HepG2 (cell line): ENCODE measurements around the gene TOR4A. TPM values are rescaled to one million over a fixed set of nuclear protein-coding genes. Genes with fewer than 3 reads are reported as not detected.

Experiments
- ATAC-seq: fragments of 200-7000 bp; cut with Tn5 transposase; 3 replicates; pipeline ENCODE4 v1.9.1; 2020; ENCODE audit warnings: mild to moderate bottlenecking, moderate library complexity
- BruUV-seq: library from RNA; stranded (reverse); fragments of 400-500 nt; replicated peaks from 2 replicates; lab custom pipeline; 2021; lab: Mats Ljungman, UMichigan
- CTCF ChIA-PET: fragments of 300-600 bp; formaldehyde crosslinking; extraction: SDS; loops from one replicate; lab custom pipeline; 2021; ENCODE audit warnings: low total read pairs, inconsistent platforms, low intra/inter-chr PET ratio; lab: Yijun Ruan, JAX
- POLR2A ChIA-PET: fragments of 350-600 bp; sonication (Branson Sonifier 250); formaldehyde crosslinking; loops from one replicate; lab custom pipeline; 2020; ENCODE audit warnings: antibody characterized with exemption, inconsistent platforms; lab: Yijun Ruan, JAX
- DNase-seq: peaks from one replicate; pipeline ENCODE4 v3.0.0-alpha.2; 2015; ENCODE audit warnings: low spot score
- FAIRE-seq: peaks from 3 replicates; lab custom pipeline; 2011; peaks lifted over from hg19 to GRCh38; lab: Jason Lieb, UNC
- H2AFZ ChIP-seq: one replicate; pipeline ENCODE4 v1.6.1; 2011; ENCODE audit warnings: low read length, inconsistent platforms
- H3K27ac ChIP-seq: fragments of 300-600 bp; 3 replicates; pipeline ENCODE4 v1.8.0; 2011; ENCODE audit warnings: mixed run types, mild to moderate bottlenecking, mixed read lengths, low read length, inconsistent platforms; ENCODE audit not compliant: insufficient read depth; ENCODE audit errors: extremely low read length
- H3K27me3 ChIP-seq, 2 experiments: fragments of 200-600 bp in 1 of 2; 2 replicates in 1 of 2; 3 replicates in 1 of 2; pipeline versions ENCODE4 v1.6.0 to v1.8.0; 2011; ENCODE audit warnings: low read length in 2 of 2, mild to moderate bottlenecking in 2 of 2, moderate library complexity in 2 of 2, inconsistent platforms in 1 of 2; ENCODE audit not compliant: insufficient read depth in 2 of 2, control insufficient read depth in 1 of 2
- H3K36me3 ChIP-seq, 2 experiments: fragments of 200-600 bp in 1 of 2; replicated peaks in 1 of 2; 2 replicates in 1 of 2; 3 replicates in 1 of 2; pipeline versions ENCODE4 v1.5.1 to v1.8.0; 2011; ENCODE audit warnings: low read length in 2 of 2, inconsistent platforms in 1 of 2; ENCODE audit not compliant: insufficient read depth in 2 of 2, control insufficient read depth in 1 of 2
- H3K4me1 ChIP-seq: 2 replicates; pipeline ENCODE4 v1.5.1; 2012; ENCODE audit warnings: low read length, inconsistent platforms; ENCODE audit not compliant: insufficient read depth
- H3K4me2 ChIP-seq: 2 replicates; pipeline ENCODE4 v1.6.0; 2011; ENCODE audit warnings: low read depth, low read length, inconsistent platforms
- H3K4me3 ChIP-seq, 3 experiments: fragments of 200-600 bp in 1 of 3; sonication (generic), shearing (Covaris generic) in 1 of 3; replicated peaks in 1 of 3; 2 replicates each; pipeline ENCODE4 v1.5.1; 2011 to 2016; ENCODE audit warnings: low read length in 3 of 3, inconsistent platforms in 2 of 3, low read depth in 2 of 3, mild to moderate bottlenecking in 2 of 3, control low read depth in 1 of 3, mixed read lengths in 1 of 3; ENCODE audit not compliant: insufficient read depth in 1 of 3
- H3K79me2 ChIP-seq: one replicate; pipeline ENCODE4 v1.6.1; 2011; ENCODE audit warnings: low read length, inconsistent platforms; ENCODE audit not compliant: insufficient read depth
- H3K9ac ChIP-seq: 2 replicates; pipeline ENCODE4 v1.6.0; 2011; ENCODE audit warnings: mild to moderate bottlenecking, low read depth, low read length, inconsistent platforms; ENCODE audit not compliant: insufficient read depth
- H3K9me3 ChIP-seq: 2 replicates; pipeline ENCODE4 v1.5.1; 2012; ENCODE audit warnings: mild to moderate bottlenecking, low read length
- H4K20me1 ChIP-seq: 2 replicates; pipeline ENCODE4 v1.6.0; 2011; ENCODE audit warnings: inconsistent platforms, mild to moderate bottlenecking, low read length, moderate library complexity; ENCODE audit not compliant: insufficient read depth
- ETS1 ChIP-seq: sonication (generic); formaldehyde crosslinking; IDR thresholded peaks from 2 replicates; pipeline ENCODE4 v1.4.0; 2020; ENCODE audit warnings: missing genetic modification reagents
- FOXA1 ChIP-seq, 2 experiments: fragments of 450-650 bp in 1 of 2; sonication (generic) in 1 of 2; formaldehyde crosslinking in 1 of 2; IDR thresholded peaks; 2 replicates each; pipeline versions ENCODE4 v1.4.0 to v1.6.1; 2016 to 2020; ENCODE audit warnings: missing genetic modification reagents in 1 of 2
- HNF4G ChIP-seq, 2 experiments: sonication (generic) in 1 of 2; formaldehyde crosslinking in 1 of 2; IDR thresholded peaks; 2 replicates each; pipeline versions ENCODE4 v1.4.0 to v1.6.1; 2011 to 2020; ENCODE audit warnings: borderline replicate concordance in 2 of 2, low read depth in 2 of 2, mild to moderate bottlenecking in 2 of 2, low read length in 1 of 2, missing genetic modification reagents in 1 of 2, moderate library complexity in 1 of 2
- KMT2B ChIP-seq: IDR thresholded peaks from 2 replicates; pipeline ENCODE4 v1.6.1; 2016; ENCODE audit warnings: missing genetic modification reagents, missing compliant biosample characterization
- MAX ChIP-seq: IDR thresholded peaks from 2 replicates; pipeline ENCODE4 v1.6.1; 2012; ENCODE audit warnings: inconsistent platforms
- NFE2L2 ChIP-seq: fragments of 150-350 bp; IDR thresholded peaks from 2 replicates; pipeline ENCODE4 v1.6.1; 2014; ENCODE audit warnings: low read length
- NRL ChIP-seq: sonication (generic); formaldehyde crosslinking; IDR thresholded peaks from 2 replicates; pipeline ENCODE4 v1.5.0; 2020; ENCODE audit warnings: missing genetic modification reagents, mild to moderate bottlenecking, moderate library complexity, borderline replicate concordance
- SP2 ChIP-seq: sonication (generic); formaldehyde crosslinking; IDR thresholded peaks from 2 replicates; pipeline ENCODE4 v1.5.1; 2020; ENCODE audit warnings: mild to moderate bottlenecking, missing genetic modification reagents
- ZBTB8A ChIP-seq: sonication (generic); formaldehyde crosslinking; IDR thresholded peaks from 2 replicates; pipeline ENCODE4 v1.4.0; 2020; ENCODE audit warnings: mild to moderate bottlenecking, low read depth, missing genetic modification reagents, borderline replicate concordance
- ZNF407 ChIP-seq: sonication (generic); formaldehyde crosslinking; IDR thresholded peaks from one replicate; pipeline ENCODE4 v1.5.1; 2020; ENCODE audit warnings: mild to moderate bottlenecking, missing genetic modification reagents; ENCODE audit errors: not compliant biosample characterization
- ZNF543 ChIP-seq: sonication (generic); formaldehyde crosslinking; IDR thresholded peaks from 2 replicates; pipeline ENCODE4 v1.4.0; 2020; ENCODE audit warnings: mild to moderate bottlenecking, missing genetic modification reagents
- ZNF780A ChIP-seq: sonication (generic); formaldehyde crosslinking; IDR thresholded peaks from 2 replicates; pipeline ENCODE4 v1.8.0; 2022; ENCODE audit warnings: mild to moderate bottlenecking, missing genetic modification reagents, moderate library complexity
- ZSCAN31 ChIP-seq: sonication (generic); formaldehyde crosslinking; IDR thresholded peaks from 2 replicates; pipeline ENCODE4 v1.5.0; 2020; ENCODE audit warnings: low read depth, mild to moderate bottlenecking, missing genetic modification reagents
- whole genome bisulfite sequencing: methylation state at CpG from one replicate; pipeline ENCODE4 v1.1.6; 2017; ENCODE audit warnings: low lambda C conversion rate; 5-methylcytosine and 5-hydroxymethylcytosine counted together
- in situ Hi-C: cut with HindIII; loops from 2 replicates; pipeline ENCODE4 v1.10.0; 2017; ENCODE audit warnings: low pct_unique_long_range_greater_than_20kb; ENCODE audit not compliant: extremely low pct_ligation_motif_present
- intact Hi-C: fragments of 100-400 bp; cut with micrococcal nuclease; formaldehyde crosslinking; loops from one replicate; pipeline ENCODE4 v1.10.0; 2022; ENCODE audit not compliant: unreplicated experiment
- polyA plus RNA-seq, 8 experiments: library from polyadenylated mRNA; depleted of rRNA in 3 of 8; stranded (reverse) in 7 of 8; unstranded in 1 of 8; fragments of >200 nt; fragmentation: Illumina TruSeq in 4 of 8; extraction: Trizol in 4 of 8; gene quantifications; 2 replicates each; pipeline versions ENCODE4 v1.2.1 to v1.2.3, GENCODE V29; 2011 to 2016; ENCODE audit warnings: low read depth in 4 of 8, missing spikeins in 1 of 8, mixed read lengths in 1 of 8; ENCODE audit not compliant: insufficient read depth in 1 of 8
- total RNA-seq, 5 experiments: library from RNA; depleted of rRNA; stranded (reverse); fragments of >200 nt; fragmentation: Illumina TruSeq; extraction: Trizol; gene quantifications; 2 replicates each; pipeline ENCODE4 v1.2.3, GENCODE V29; 2016; ENCODE audit warnings: low read depth in 1 of 5

The TOR4A gene
- total and polyA plus RNA-seq, 2 of the 13 experiments (the other 11 are each of a cell fraction or from before 2014, with no cell fraction given), result 11.1 to 14.2 TPM

- H3K79me2 ChIP-seq, result no peaks in the 10 kb centered on the region
- no peak overlapping the region for H3K4me2 ChIP-seq
- 42% methylated on average over 12 of the region's 12 CpGs for WGBS
- H3K27ac ChIP-seq, result no peak overlapping the region
- no peak overlapping the region for H3K4me3 ChIP-seq
- no peaks in the 10 kb centered on the region for H3K4me1 ChIP-seq
- H3K9me3 ChIP-seq, result no peaks in the 10 kb centered on the region
- POLR2A ChIA-PET, result no interaction called here
- ATAC-seq (no peak), FAIRE-seq (no peak), DNase-seq (no peak)
- no peak overlapping the region for H3K9ac ChIP-seq
- H2AFZ ChIP-seq, result no peak overlapping the region
- in situ Hi-C loops (no loop called here), intact Hi-C loops (no loop called here)
- H4K20me1 ChIP-seq, result no peaks in the 10 kb centered on the region
- H3K27me3 ChIP-seq, result peaks cover 0 to 7% of the 10 kb centered on the region in 2 experiments; a peak in 3 of 5 replicates
- H3K36me3 ChIP-seq, result no peaks in the 10 kb centered on the region
- no TSS peak for BruUV-seq
- CTCF ChIA-PET, result no interaction called here
- TF ChIP-seq ZNF407 (no peak), NFE2L2 (no peak), NRL (CRISPR knock-in tag) (no peak), SP2 (CRISPR knock-in tag) (no peak), MAX (no peak), ZNF780A (no peak), HNF4G (IDR thresholded peaks at IDR 0.05; ENCODE audit: borderline replicate concordance, low read depth, low read length) (no peak), HNF4G (CRISPR knock-in tag; IDR thresholded peaks at IDR 0.05; ENCODE audit: borderline replicate concordance, low read depth) (no peak), KMT2B (CRISPR knock-in tag) (no peak), ZSCAN31 (CRISPR knock-in tag) (no peak), ETS1 (no peak), ZBTB8A (CRISPR knock-in tag) (no peak), FOXA1 (IDR thresholded peaks at IDR 0.05) (no peak), FOXA1 (CRISPR knock-in tag; IDR thresholded peaks at IDR 0.05) (no peak), ZNF543 (no peak)
These were observed 48.3 kb downstream of the TOR4A start for GRCh38 chr9:137325799-137326198.
